ENCODE results near the gene VDAC1.

Gene VDAC1

DNA sequence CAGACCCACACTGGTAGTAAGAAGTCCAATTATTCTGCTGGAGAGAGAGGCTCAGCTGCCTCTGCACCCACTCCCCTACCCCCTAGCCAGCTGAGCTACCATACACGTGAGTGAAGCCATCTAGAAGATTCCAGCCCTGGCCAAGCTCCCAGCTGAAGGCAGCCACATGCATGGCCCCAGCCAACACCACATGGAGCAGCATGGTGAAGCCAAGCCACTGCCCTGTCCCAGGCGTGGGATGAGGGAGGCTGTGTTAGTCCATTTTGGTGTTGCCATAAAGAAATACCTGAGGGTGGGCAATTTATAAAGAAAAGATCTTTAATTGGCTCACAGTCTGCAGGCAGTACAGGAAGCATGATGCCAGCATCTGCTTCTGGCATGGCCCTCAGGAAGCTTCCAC is 20.0 kb upstream of the VDAC1 start:
- DNase-seq (ENCODE audit: low read depth), result no peak
- H3K4me3 ChIP-seq (ENCODE audit: low read depth, low read length), result no peak overlapping the region
- TF ChIP-seq, protein P1, sequence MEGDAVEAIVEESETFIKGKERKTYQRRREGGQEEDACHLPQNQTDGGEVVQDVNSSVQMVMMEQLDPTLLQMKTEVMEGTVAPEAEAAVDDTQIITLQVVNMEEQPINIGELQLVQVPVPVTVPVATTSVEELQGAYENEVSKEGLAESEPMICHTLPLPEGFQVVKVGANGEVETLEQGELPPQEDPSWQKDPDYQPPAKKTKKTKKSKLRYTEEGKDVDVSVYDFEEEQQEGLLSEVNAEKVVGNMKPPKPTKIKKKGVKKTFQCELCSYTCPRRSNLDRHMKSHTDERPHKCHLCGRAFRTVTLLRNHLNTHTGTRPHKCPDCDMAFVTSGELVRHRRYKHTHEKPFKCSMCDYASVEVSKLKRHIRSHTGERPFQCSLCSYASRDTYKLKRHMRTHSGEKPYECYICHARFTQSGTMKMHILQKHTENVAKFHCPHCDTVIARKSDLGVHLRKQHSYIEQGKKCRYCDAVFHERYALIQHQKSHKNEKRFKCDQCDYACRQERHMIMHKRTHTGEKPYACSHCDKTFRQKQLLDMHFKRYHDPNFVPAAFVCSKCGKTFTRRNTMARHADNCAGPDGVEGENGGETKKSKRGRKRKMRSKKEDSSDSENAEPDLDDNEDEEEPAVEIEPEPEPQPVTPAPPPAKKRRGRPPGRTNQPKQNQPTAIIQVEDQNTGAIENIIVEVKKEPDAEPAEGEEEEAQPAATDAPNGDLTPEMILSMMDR (IDR thresholded peaks at IDR 0.05; ENCODE audit: insufficient read depth, low read depth, low read length, missing control alignments), result no peak

DNA sequence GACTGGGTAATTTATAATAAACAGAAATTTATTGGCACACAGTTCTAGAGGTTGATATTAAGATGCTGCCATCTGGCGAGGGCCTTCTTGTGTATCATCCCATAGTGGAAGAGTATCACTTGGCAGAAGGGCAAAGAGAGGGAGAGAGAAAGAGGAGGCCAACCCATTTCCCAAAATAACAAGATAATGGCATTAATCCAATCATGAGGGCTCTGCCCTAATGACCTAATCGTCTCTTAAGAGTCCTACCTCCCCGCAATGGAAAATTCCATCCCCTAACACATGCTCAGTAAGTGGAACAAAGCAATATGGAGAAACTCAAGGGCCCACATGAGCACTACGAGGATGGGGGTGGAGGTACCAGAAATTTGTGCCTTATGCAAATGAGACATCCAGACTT is 17.6 kb upstream of the VDAC1 start:
- TF ChIP-seq, protein P1 (IDR thresholded peaks at IDR 0.05; ENCODE audit: insufficient read depth, low read depth, low read length, missing control alignments), result no peak
- no peak overlapping the region for H3K4me3 ChIP-seq (ENCODE audit: low read depth, low read length)
- no peak for DNase-seq (ENCODE audit: low read depth)

GRCh38 chr5:134020188-134020587 is 15.4 kb upstream of the VDAC1 start:
- H3K4me3 ChIP-seq (ENCODE audit: low read depth, low read length), result no peak overlapping the region
- TF ChIP-seq, protein P1 (IDR thresholded peaks at IDR 0.05; ENCODE audit: insufficient read depth, low read depth, low read length, missing control alignments), result no peak
- DNase-seq (ENCODE audit: low read depth), result no peak

DNA sequence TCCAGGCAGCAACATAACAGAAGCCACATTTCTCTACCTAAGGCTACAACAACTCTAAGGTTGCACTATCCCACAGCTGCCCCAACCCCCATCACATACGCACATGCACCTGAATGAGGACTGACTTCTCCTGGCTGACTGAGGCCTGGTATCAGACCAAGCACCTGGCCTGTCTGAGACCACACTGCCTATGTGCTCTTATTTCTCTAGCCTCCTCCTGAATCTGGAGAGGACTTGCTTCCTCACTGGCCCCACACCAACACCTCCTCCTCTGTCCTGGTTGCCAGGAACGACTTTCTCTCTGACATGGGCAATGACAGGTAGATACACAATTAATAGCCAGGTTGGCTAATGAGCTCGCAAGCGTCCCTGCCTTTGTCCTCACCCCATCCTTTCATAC is 14.9 kb upstream of the VDAC1 start:
- no peak overlapping the region for H3K4me3 ChIP-seq (ENCODE audit: low read depth, low read length)
- no peak for DNase-seq (ENCODE audit: low read depth)
- TF ChIP-seq, protein P1 (IDR thresholded peaks at IDR 0.05; ENCODE audit: insufficient read depth, low read depth, low read length, missing control alignments), result no peak

DNA sequence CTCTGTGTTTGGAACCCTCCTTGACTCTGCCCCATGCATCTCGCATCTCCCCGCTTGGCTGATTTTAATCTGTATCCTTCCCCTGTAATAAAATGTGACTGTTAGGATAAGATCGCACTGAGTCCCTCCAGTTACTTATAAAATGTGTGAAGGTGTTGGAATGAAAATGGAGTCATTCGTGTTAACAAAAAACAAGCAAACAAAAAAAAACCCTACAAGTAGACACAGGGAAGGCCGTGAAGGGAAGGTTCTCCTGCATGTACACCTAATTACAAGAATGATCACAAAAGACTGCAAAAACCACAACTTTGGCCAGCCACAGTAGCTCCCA is 14.2 kb upstream of the VDAC1 start:
- no peak overlapping the region for H3K4me3 ChIP-seq (ENCODE audit: low read depth, low read length)
- TF ChIP-seq, protein P1 (IDR thresholded peaks at IDR 0.05; ENCODE audit: insufficient read depth, low read depth, low read length, missing control alignments), result no peak
- DNase-seq (ENCODE audit: low read depth), result no peak

DNA sequence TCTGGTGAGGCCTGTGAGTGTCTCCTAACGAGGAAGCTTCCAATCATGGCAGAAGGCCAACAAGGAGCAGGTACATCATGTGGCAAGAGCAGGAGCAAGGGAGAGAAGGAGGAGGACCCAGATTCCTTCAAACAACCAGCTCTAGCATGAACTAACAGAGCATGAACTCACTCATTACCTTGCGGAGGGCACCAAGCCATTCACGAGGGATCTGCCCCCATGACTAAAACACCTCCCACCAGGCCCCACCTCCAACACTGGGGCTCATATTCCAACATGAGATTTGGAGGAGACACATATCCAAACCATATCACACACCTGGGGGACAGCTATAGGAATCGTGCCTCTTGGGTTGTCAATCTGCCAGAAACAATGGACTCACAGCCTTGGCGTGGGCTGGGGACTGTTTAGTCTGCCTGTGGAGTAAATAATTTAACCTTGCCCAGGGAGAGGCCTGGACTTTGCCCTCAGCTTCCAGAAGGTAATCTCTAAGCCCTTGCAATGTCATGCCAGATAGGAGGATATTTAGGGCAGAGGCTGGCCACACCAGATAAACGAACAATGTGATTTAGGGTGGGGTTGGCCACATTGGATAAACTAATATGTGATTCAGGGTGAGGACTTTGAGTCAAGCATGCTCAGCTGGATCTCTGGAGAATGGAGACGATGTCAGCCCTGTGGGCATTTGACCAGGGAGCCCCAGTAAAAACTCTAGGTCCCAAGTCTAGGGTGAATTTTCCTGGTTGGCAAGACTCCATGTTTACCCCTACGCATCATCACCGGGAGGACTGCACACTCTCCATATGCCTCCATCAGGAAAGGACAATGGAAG is 13.6 kb upstream of the VDAC1 start:
- no peak overlapping the region for H3K4me3 ChIP-seq (ENCODE audit: low read depth, low read length)
- no peak for DNase-seq (ENCODE audit: low read depth)
- TF ChIP-seq, protein P1 (IDR thresholded peaks at IDR 0.05; ENCODE audit: insufficient read depth, low read depth, low read length, missing control alignments), result no peak

GRCh38 chr5:134008266-134008749 is 3.5 kb upstream of the VDAC1 start:
- TF ChIP-seq, protein P1 (IDR thresholded peaks at IDR 0.05; ENCODE audit: insufficient read depth, low read depth, low read length, missing control alignments), result no peak
- no peak for DNase-seq (ENCODE audit: low read depth)
- H3K4me3 ChIP-seq (ENCODE audit: low read depth, low read length), result no peak overlapping the region
